Measurements from ENCODE around the gene GAA.
"Not testable (repeated sequence)": the region's sequence is repeated elsewhere in the genome, so short reads cannot be mapped to it uniquely, and the experiment has no call there.

The GAA gene

GRCh38 chr17:80151333-80151732, 50.0 kb downstream of the GAA start:
- no peak for DNase-seq (ENCODE audit: low spot score)
- in situ Hi-C loops (cut with MboI; ENCODE audit: low sequenced_read_pairs, unreplicated experiment) = no loop called here
- no peak for TF ChIP-seq CTCF (IDR thresholded peaks at IDR 0.05; ENCODE audit: borderline replicate concordance, control extremely low read depth, extremely low read depth, insufficient read depth, missing control alignments)

- in situ Hi-C loops (cut with MboI; ENCODE audit: low sequenced_read_pairs, unreplicated experiment) = no loop called here
- no peak for TF ChIP-seq CTCF (IDR thresholded peaks at IDR 0.05; ENCODE audit: borderline replicate concordance, control extremely low read depth, extremely low read depth, insufficient read depth, missing control alignments)
- DNase-seq (ENCODE audit: low spot score) = no peak
These were observed 50.8 kb downstream of the GAA start for GRCh38 chr17:80152081-80152702.

- in situ Hi-C loops (cut with MboI; ENCODE audit: low sequenced_read_pairs, unreplicated experiment) = no loop called here
- no peak for TF ChIP-seq CTCF (IDR thresholded peaks at IDR 0.05; ENCODE audit: borderline replicate concordance, control extremely low read depth, extremely low read depth, insufficient read depth, missing control alignments)
- DNase-seq (ENCODE audit: low spot score) = no peak
These were observed 51.6 kb downstream of the GAA start for GRCh38 chr17:80153004-80153403.

DNA sequence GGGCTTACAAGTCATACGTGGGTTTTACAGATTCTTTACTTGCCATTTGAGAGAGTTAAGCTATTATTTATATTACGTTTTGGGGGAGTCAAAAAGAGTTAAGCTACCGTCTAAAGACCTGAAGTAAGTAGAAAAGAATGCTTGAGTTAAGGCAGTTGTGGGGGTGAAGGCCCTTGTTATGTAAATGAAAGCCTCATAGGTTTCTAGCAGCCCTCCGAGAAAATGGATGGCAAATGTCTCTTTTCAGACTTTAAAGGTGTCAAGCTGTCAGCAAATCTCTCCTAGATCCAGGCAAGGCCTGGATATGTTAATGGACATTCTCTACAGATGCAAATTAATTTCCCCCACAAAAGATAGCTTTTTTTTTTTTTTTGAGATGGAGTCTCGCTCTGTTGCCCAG, 52.8 kb downstream of the GAA start:
- no peak for TF ChIP-seq CTCF (IDR thresholded peaks at IDR 0.05; ENCODE audit: borderline replicate concordance, control extremely low read depth, extremely low read depth, insufficient read depth, missing control alignments)
- no peak for DNase-seq (ENCODE audit: low spot score)
- in situ Hi-C loops (cut with MboI; ENCODE audit: low sequenced_read_pairs, unreplicated experiment) = no loop called here

- not testable (repeated sequence) for DNase-seq (ENCODE audit: low spot score)
These were observed 54.2 kb downstream of the GAA start for GRCh38 chr17:80155600-80155999.

GRCh38 chr17:80158846-80159245, 57.5 kb downstream of the GAA start:
- no peak for DNase-seq (ENCODE audit: low spot score)
- in situ Hi-C loops (cut with MboI; ENCODE audit: low sequenced_read_pairs, unreplicated experiment) = no loop called here
- no peak for TF ChIP-seq CTCF (IDR thresholded peaks at IDR 0.05; ENCODE audit: borderline replicate concordance, control extremely low read depth, extremely low read depth, insufficient read depth, missing control alignments)

More at GRCh38 chr17:80155600-80155999, 54.2 kb downstream of the GAA start:
- in situ Hi-C loops (cut with MboI; ENCODE audit: low sequenced_read_pairs, unreplicated experiment) = not testable (repeated sequence)

DNA sequence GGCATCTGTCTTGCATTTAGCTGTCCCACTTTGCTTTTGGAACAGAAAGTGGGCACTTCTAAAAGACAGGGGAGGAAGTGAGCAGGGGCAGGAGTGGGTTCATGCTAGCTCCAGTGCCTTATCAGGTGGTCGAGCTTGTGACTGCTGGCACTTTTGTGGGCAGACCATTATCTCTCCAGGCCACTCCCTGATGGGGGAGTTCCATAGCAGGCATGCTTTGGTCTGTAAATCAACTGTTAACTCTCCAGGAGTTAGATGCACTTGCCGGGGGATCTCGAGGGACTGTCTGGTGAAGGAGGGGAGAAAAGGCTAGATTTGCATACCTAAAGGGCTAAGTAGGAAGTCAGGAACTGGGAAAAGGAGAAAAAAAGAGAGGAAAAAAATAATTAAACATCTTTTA, 59.2 kb downstream of the GAA start:
- in situ Hi-C loops (cut with MboI; ENCODE audit: low sequenced_read_pairs, unreplicated experiment) = no loop called here
- no peak for DNase-seq (ENCODE audit: low spot score)
- no peak for TF ChIP-seq CTCF (IDR thresholded peaks at IDR 0.05; ENCODE audit: borderline replicate concordance, control extremely low read depth, extremely low read depth, insufficient read depth, missing control alignments)
